Measurements from ENCODE around the gene AP1G2. TPM values are rescaled to one million over a fixed set of nuclear protein-coding genes. Genes with fewer than 3 reads are reported as not detected.

AP1G2 gene
- total RNA-seq, 3 donors from 2014 or later, result 30.9 to 172 (median 149) TPM

- DNase-seq (ENCODE audit: low spot score in 2 of 2), result no peak
- no peaks in the 10 kb centered on the region for H3K36me3 ChIP-seq
- no peaks in the 10 kb centered on the region for H3K4me1 ChIP-seq
- no peaks in the 10 kb centered on the region for H3K27me3 ChIP-seq
- intact Hi-C loops (cut with DNase I; ENCODE audit: low total_unique reads), result no loop called here
- no peak overlapping the region for H3K27ac ChIP-seq
- no peaks in the 10 kb centered on the region for H3K9me3 ChIP-seq
- H3K4me3 ChIP-seq, result no peak overlapping the region
- TF ChIP-seq POLR2A (IDR thresholded peaks at IDR 0.05) (no peak), CTCF (IDR thresholded peaks at IDR 0.05) (no peak), POLR2AphosphoS5 (IDR thresholded peaks at IDR 0.05) (no peak)
Measured at GRCh38 chr14:23523229-23524016, 44.2 kb downstream of the AP1G2 start.

GRCh38 chr14:23522643-23523198 lies 44.9 kb downstream of the AP1G2 start:
- H3K36me3 ChIP-seq, result no peaks in the 10 kb centered on the region
- TF ChIP-seq POLR2A (IDR thresholded peaks at IDR 0.05) (no peak), POLR2AphosphoS5 (IDR thresholded peaks at IDR 0.05) (no peak), CTCF (IDR thresholded peaks at IDR 0.05) (no peak)
- no peaks in the 10 kb centered on the region for H3K27me3 ChIP-seq
- H3K4me3 ChIP-seq, result no peak overlapping the region
- no peak overlapping the region for H3K27ac ChIP-seq
- no peaks in the 10 kb centered on the region for H3K9me3 ChIP-seq
- H3K4me1 ChIP-seq, result no peaks in the 10 kb centered on the region
- intact Hi-C loops (cut with DNase I; ENCODE audit: low total_unique reads), result no loop called here
- DNase-seq (ENCODE audit: low spot score in 2 of 2), result no peak

- no peaks in the 10 kb centered on the region for H3K36me3 ChIP-seq
- DNase-seq (ENCODE audit: low spot score in 2 of 2), result no peak
- H3K9me3 ChIP-seq, result no peaks in the 10 kb centered on the region
- no peaks in the 10 kb centered on the region for H3K4me1 ChIP-seq
- no peaks in the 10 kb centered on the region for H3K27me3 ChIP-seq
- H3K27ac ChIP-seq, result no peak overlapping the region
- TF ChIP-seq CTCF (IDR thresholded peaks at IDR 0.05), result no peak
- no peak for TF ChIP-seq POLR2AphosphoS5 (IDR thresholded peaks at IDR 0.05)
- TF ChIP-seq POLR2A (IDR thresholded peaks at IDR 0.05), result no peak
- intact Hi-C loops (cut with DNase I; ENCODE audit: low total_unique reads), result no loop called here
- H3K4me3 ChIP-seq, result no peak overlapping the region
Measured at GRCh38 chr14:23521785-23522640, 45.6 kb downstream of the AP1G2 start.

GRCh38 chr14:23520899-23521533 lies 46.6 kb downstream of the AP1G2 start:
- no peaks in the 10 kb centered on the region for H3K4me1 ChIP-seq
- TF ChIP-seq CTCF (IDR thresholded peaks at IDR 0.05) (no peak), POLR2A (IDR thresholded peaks at IDR 0.05) (no peak), POLR2AphosphoS5 (IDR thresholded peaks at IDR 0.05) (no peak)
- intact Hi-C loops (cut with DNase I; ENCODE audit: low total_unique reads), result no loop called here
- H3K36me3 ChIP-seq, result no peaks in the 10 kb centered on the region
- no peak overlapping the region for H3K4me3 ChIP-seq
- H3K27ac ChIP-seq, result no peak overlapping the region
- DNase-seq (ENCODE audit: low spot score in 2 of 2), result no peak
- no peaks in the 10 kb centered on the region for H3K9me3 ChIP-seq
- no peaks in the 10 kb centered on the region for H3K27me3 ChIP-seq
